H1 (cell line): ENCODE data around the gene CHSY1. TPM values are rescaled to one million over a fixed set of nuclear protein-coding genes. Genes with fewer than 3 reads are reported as not detected.

Experiments
- CHD7 ChIP-seq: fragments of 300-600 bp; sonication (generic); IDR thresholded peaks from 2 replicates; pipeline ENCODE4 v1.7.1; 2012; ENCODE audit warnings: low read length, moderate library complexity, mild to moderate bottlenecking, inconsistent platforms; ENCODE audit not compliant: insufficient replicate concordance
- RBBP5 ChIP-seq: IDR thresholded peaks from 2 replicates; pipeline ENCODE4 v1.7.1; 2012; ENCODE audit warnings: low read depth, mild to moderate bottlenecking, inconsistent platforms, low read length, moderate library complexity, borderline replicate concordance
- polyA plus RNA-seq, 7 experiments: library from polyadenylated mRNA; depleted of rRNA in 3 of 7; stranded (reverse) in 5 of 7; unstranded in 2 of 7; fragments of >200 nt in 5 of 7; fragments of 200-250 nt in 2 of 7; gene quantifications; 1 replicate in 5 of 7; 2 replicates in 1 of 7; 4 replicates in 1 of 7; pipeline versions ENCODE4 v1.2.1 to v1.2.3, GENCODE V29; 2011 to 2013; ENCODE audit warnings: missing spikeins in 2 of 7, mixed read lengths in 2 of 7
- total RNA-seq: library from RNA; stranded (reverse); fragmentation: NEBNext Ultra II Directional; extraction: Animal tissue kit (Norgen Biotek cat#: 25700); gene quantifications from 2 replicates; pipeline ENCODE4 v1.2.1, GENCODE V29; 2021

The CHSY1 gene
- total and polyA plus RNA-seq, 2 of the 8 experiments (the other 6 are each of a cell fraction or from before 2014, with no cell fraction given): 24.9 to 60.7 TPM

GRCh38 chr15:101246391-101246790, 5.5 kb downstream of the CHSY1 start (continued):
- no peak for TF ChIP-seq CHD7
- TF ChIP-seq RBBP5: no peak
